Mesendoderm (in vitro differentiated cells): ENCODE data around the gene TCERG1L.
A peak's percentile ranks its signal among the peaks of the same experiment; 100 is the strongest.

Experiments
- DNase-seq: peaks from one replicate; pipeline ENCODE4 v3.0.0; 2013
- H2AK5ac ChIP-seq: 2 replicates; pipeline ENCODE4 v1.6.1; 2013; ENCODE audit warnings: low read length, inconsistent platforms
- H2BK120ac ChIP-seq: 2 replicates; pipeline ENCODE4 v1.6.1; 2013; ENCODE audit warnings: low read depth, mild to moderate bottlenecking, low read length, moderate library complexity, mixed read lengths
- H2BK15ac ChIP-seq: replicated peaks from 2 replicates; pipeline ENCODE4 v1.6.1; 2013; ENCODE audit warnings: low read depth, mild to moderate bottlenecking, moderate library complexity
- H2BK5ac ChIP-seq: 2 replicates; pipeline ENCODE4 v1.6.1; 2013; ENCODE audit warnings: low read length, inconsistent platforms
- H3K18ac ChIP-seq: 2 replicates; pipeline ENCODE4 v1.6.1; 2013; ENCODE audit warnings: mild to moderate bottlenecking, low read length, mixed read lengths
- H3K23ac ChIP-seq: one replicate; pipeline ENCODE4 v1.6.1; 2013; ENCODE audit warnings: low read length
- H3K27ac ChIP-seq: 2 replicates; pipeline ENCODE4 v1.5.1; 2013; ENCODE audit warnings: low read depth, mild to moderate bottlenecking, inconsistent platforms, low read length, moderate library complexity
- H3K27me3 ChIP-seq: 2 replicates; pipeline ENCODE4 v1.6.1; 2013; ENCODE audit warnings: low read length, control low read depth, mild to moderate bottlenecking, inconsistent platforms; ENCODE audit not compliant: insufficient read depth, poor library complexity
- H3K36me3 ChIP-seq: 2 replicates; pipeline ENCODE4 v1.6.1; 2013; ENCODE audit warnings: low read length, inconsistent platforms; ENCODE audit not compliant: control insufficient read depth, insufficient read depth
- H3K4ac ChIP-seq: one replicate; pipeline ENCODE4 v1.6.1; 2013; ENCODE audit warnings: low read depth, mild to moderate bottlenecking, low read length, moderate library complexity
- H3K4me1 ChIP-seq: 2 replicates; pipeline ENCODE4 v1.6.1; 2013; ENCODE audit warnings: low read depth, low read length, inconsistent platforms; ENCODE audit not compliant: control insufficient read depth
- H3K4me2 ChIP-seq: 2 replicates; pipeline ENCODE4 v1.6.1; 2013; ENCODE audit warnings: low read length
- H3K4me3 ChIP-seq: 2 replicates; pipeline ENCODE4 v1.5.1; 2013; ENCODE audit warnings: mild to moderate bottlenecking, low read length
- H3K56ac ChIP-seq: one replicate; pipeline ENCODE4 v1.6.1; 2013; ENCODE audit warnings: low read length
- H3K79me1 ChIP-seq: 2 replicates; pipeline ENCODE4 v1.6.1; 2013; ENCODE audit warnings: low read length, inconsistent platforms
- H3K79me2 ChIP-seq: 2 replicates; pipeline ENCODE4 v1.6.1; 2013; ENCODE audit warnings: mild to moderate bottlenecking, low read length; ENCODE audit not compliant: control insufficient read depth, insufficient read depth
- H3K9ac ChIP-seq: 2 replicates; pipeline ENCODE4 v1.6.1; 2013; ENCODE audit warnings: low read length, inconsistent platforms
- H4K5ac ChIP-seq: one replicate; pipeline ENCODE4 v1.6.1; 2013; ENCODE audit warnings: low read length
- H4K8ac ChIP-seq: one replicate; pipeline ENCODE4 v1.6.1; 2013; ENCODE audit warnings: low read depth, mild to moderate bottlenecking, control low read depth, low read length, moderate library complexity
- WGBS: extraction: QIAGEN DNeasy Blood & Tissue Kit; methylation state at CpG from one replicate; pipeline ENCODE4 v1.1.7; 2013; ENCODE audit warnings: low lambda C conversion rate, missing lambda C conversion rate; ENCODE audit not compliant: insufficient coverage; ENCODE audit errors: extremely low coverage; 5-methylcytosine and 5-hydroxymethylcytosine counted together

The TCERG1L gene

DNA sequence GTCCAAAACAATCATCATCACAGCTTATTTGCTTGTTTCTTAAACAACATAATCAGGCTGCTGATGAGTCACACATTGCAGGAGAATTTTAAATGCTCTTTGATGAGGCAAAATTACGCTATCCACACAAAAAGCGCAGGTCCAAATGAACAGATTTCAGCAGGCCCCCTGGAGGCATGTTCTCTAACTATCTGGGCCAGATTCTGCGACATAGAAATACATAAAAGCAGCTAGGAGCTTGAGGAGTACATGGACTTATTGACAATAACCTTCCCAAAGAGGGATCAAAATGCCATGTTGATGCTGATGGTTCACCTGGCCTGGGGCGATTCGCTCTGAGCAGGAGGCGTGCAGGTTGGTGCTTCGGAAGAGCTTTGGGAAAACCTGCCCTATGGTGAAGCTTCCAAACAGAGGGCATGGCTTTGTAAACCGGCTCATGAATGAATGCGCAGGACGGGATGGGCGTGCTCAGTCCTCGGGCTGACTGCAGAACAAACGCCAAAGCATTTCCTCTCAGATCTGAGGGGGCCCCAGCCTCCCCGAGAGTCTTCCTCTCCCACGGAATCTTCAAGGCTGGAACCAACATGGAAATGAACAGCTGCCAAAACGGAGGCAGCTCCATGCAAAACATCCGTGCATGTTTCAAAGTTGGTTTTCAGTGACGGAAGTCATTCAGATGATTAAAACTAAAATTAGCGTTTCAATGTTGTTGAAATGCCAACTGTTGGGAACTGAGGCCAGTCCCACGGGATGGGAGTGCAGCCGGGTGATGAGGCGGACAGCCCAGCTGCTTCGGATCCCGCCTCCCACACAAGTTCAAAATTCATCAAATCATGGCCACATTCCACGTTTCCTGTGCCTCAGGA is 179.6 kb downstream of the TCERG1L start:
- DNase-seq, result no peak
- H3K4me1 ChIP-seq, result no peaks in the 10 kb centered on the region
- H3K56ac ChIP-seq, result no peak overlapping the region
- H3K18ac ChIP-seq, result no peak overlapping the region
- no peak overlapping the region for H4K8ac ChIP-seq
- no peak overlapping the region for H3K9ac ChIP-seq
- no peak overlapping the region for H2BK120ac ChIP-seq
- H3K4me2 ChIP-seq, result no peak overlapping the region
- H3K4me3 ChIP-seq, result no peak overlapping the region
- no peak overlapping the region for H4K5ac ChIP-seq
- no peak overlapping the region for H3K4ac ChIP-seq
- H3K79me1 ChIP-seq, result no peaks in the 10 kb centered on the region
- no peaks in the 10 kb centered on the region for H3K27me3 ChIP-seq
- no peak overlapping the region for H3K23ac ChIP-seq
- no peak overlapping the region for H2BK15ac ChIP-seq
- H3K36me3 ChIP-seq, result no peaks in the 10 kb centered on the region
- no peak overlapping the region for H3K27ac ChIP-seq
- H3K79me2 ChIP-seq, result no peaks in the 10 kb centered on the region
- no peak overlapping the region for H2BK5ac ChIP-seq
- no CpG with 5 or more reads among the region's 25 CpGs for WGBS
- H2AK5ac ChIP-seq, result no peak overlapping the region

DNA sequence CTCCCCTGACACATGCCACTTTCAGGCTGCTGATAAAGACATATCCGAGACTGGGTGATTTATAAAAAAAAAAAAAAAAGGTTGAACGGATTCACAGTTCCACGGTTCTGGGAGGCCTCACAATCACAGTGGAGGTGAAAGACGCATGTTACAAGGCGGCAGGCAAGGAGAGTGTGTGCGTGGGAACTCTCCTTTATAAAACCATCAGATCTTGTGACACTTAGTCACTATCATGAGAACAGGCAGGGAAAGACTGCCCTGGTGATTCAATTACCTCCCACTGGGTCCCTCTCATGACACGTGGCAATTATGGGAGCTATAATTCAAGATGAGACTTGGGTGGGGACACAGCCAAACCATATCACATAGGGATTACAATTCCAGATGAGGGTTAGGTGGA is 181.5 kb downstream of the TCERG1L start:
- Histone ChIP-seq H3K36me3 (no peaks in the 10 kb centered on the region), H3K4me2 (no peak overlapping the region), H3K4ac (no peak overlapping the region), H3K79me2 (no peaks in the 10 kb centered on the region), H2BK5ac (no peak overlapping the region), H3K4me3 (no peak overlapping the region), H2AK5ac (no peak overlapping the region), H3K27me3 (no peaks in the 10 kb centered on the region), H3K23ac (no peak overlapping the region), H3K79me1 (no peaks in the 10 kb centered on the region), H3K27ac (no peak overlapping the region), H3K18ac (no peak overlapping the region), H2BK15ac (no peak overlapping the region), H4K5ac (no peak overlapping the region), H4K8ac (no peak overlapping the region), H2BK120ac (no peak overlapping the region), H3K4me1 (no peaks in the 10 kb centered on the region), H3K56ac (no peak overlapping the region), H3K9ac (no peak overlapping the region)
- no CpG with 5 or more reads among the region's 7 CpGs for WGBS
- DNase-seq, result no peak

DNA sequence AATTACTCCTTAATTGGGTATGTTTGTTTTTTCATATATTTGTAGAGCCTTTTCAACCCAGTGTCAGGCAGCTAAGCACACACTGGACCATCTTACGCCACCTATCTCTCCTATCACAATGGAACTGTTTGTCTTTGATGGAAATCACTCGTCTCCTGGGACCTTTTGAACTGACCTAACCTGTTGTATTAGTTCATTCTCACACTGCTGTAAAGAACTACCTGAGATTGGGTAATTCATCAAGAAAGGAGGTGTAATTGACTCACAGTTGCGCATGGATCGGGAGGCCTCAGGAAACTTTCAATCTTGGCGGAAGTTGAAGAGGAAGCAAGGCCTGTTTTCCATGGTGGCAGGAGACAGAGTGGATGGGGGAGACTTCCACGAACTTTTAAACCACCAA is 182.0 kb downstream of the TCERG1L start:
- WGBS, result no CpG with 5 or more reads among the region's 6 CpGs
- H3K9ac ChIP-seq, result no peak overlapping the region

DNA sequence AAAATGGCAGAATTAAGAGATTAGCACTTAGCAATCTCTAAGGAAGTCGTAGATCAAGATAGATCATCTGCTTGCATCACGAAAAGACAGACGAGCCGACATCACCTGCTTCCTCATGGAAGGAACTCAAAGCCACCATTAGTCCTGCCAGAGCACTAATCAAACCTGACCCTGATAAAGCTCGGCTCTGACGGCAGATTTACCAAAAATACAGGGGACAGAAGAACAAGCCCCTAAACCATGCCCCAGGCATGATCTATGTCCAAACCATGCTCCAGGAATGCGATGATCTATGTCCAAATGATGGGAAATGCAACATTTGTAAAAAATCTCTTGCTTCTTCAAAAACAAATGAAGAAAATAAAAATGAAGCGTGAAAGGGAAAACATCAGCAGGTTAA is 182.8 kb downstream of the TCERG1L start:
- H2AK5ac ChIP-seq, result no peak overlapping the region
- H3K9ac ChIP-seq, result no peak overlapping the region
- H2BK120ac ChIP-seq, result no peak overlapping the region
- H4K8ac ChIP-seq, result no peak overlapping the region
- H3K56ac ChIP-seq, result no peak overlapping the region
- no peak overlapping the region for H3K4me2 ChIP-seq
- WGBS, result no CpG with 5 or more reads among the region's 8 CpGs
- no peak for DNase-seq
- no peak overlapping the region for H3K23ac ChIP-seq
- H2BK5ac ChIP-seq, result no peak overlapping the region
- H3K27me3 ChIP-seq, result no peaks in the 10 kb centered on the region
- H3K79me2 ChIP-seq, result no peaks in the 10 kb centered on the region
- no peak overlapping the region for H2BK15ac ChIP-seq
- no peak overlapping the region for H3K4ac ChIP-seq
- no peaks in the 10 kb centered on the region for H3K36me3 ChIP-seq
- no peaks in the 10 kb centered on the region for H3K79me1 ChIP-seq
- H4K5ac ChIP-seq, result no peak overlapping the region
- H3K18ac ChIP-seq, result no peak overlapping the region
- H3K27ac ChIP-seq, result no peak overlapping the region
- no peak overlapping the region for H3K4me3 ChIP-seq
- H3K4me1 ChIP-seq, result no peaks in the 10 kb centered on the region

More for the DNA sequence above, 182.0 kb downstream of the TCERG1L start:
- DNase-seq, result peak; percentile 58
- Histone ChIP-seq H4K8ac (no peak overlapping the region), H2BK15ac (no peak overlapping the region), H3K27me3 (no peaks in the 10 kb centered on the region), H3K79me1 (no peaks in the 10 kb centered on the region), H3K4me3 (no peak overlapping the region), H3K27ac (no peak overlapping the region), H3K36me3 (no peaks in the 10 kb centered on the region), H3K23ac (no peak overlapping the region), H4K5ac (no peak overlapping the region), H3K4me2 (no peak overlapping the region), H2BK120ac (no peak overlapping the region), H2BK5ac (no peak overlapping the region), H3K4me1 (no peaks in the 10 kb centered on the region), H3K4ac (no peak overlapping the region), H2AK5ac (no peak overlapping the region), H3K79me2 (no peaks in the 10 kb centered on the region), H3K56ac (no peak overlapping the region), H3K18ac (no peak overlapping the region)

DNA sequence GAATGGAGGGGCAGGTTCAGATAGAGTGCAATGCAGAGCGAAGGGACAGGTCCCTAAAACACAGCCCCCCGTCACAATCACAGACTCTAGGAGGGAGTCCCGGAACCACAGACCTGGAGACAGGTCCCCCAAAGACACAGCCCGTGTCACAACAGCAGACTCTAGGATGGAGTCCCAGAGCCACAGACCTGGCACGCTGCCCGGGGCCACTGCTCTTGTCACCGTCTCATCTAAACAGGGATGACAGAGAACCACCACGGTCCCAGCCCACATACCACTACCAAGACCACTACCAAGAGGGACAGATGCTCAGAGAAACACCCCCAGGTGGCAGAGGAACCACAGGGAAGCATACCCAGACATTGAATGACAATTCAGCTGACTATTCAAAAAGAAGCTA is 183.9 kb downstream of the TCERG1L start:
- no peak overlapping the region for H3K18ac ChIP-seq
- H3K27me3 ChIP-seq, result no peaks in the 10 kb centered on the region
- H3K27ac ChIP-seq, result no peak overlapping the region
- no peak overlapping the region for H2BK15ac ChIP-seq
- no peak overlapping the region for H3K4me3 ChIP-seq
- no peak overlapping the region for H2BK5ac ChIP-seq
- WGBS, result no CpG with 5 or more reads among the region's 8 CpGs
- H2AK5ac ChIP-seq, result no peak overlapping the region
- H2BK120ac ChIP-seq, result no peak overlapping the region
- H3K9ac ChIP-seq, result no peak overlapping the region
- H3K79me2 ChIP-seq, result no peaks in the 10 kb centered on the region
- no peak overlapping the region for H3K4me2 ChIP-seq
- DNase-seq, result no peak
- no peak overlapping the region for H4K5ac ChIP-seq
- H3K4ac ChIP-seq, result no peak overlapping the region
- H3K79me1 ChIP-seq, result no peaks in the 10 kb centered on the region
- no peaks in the 10 kb centered on the region for H3K36me3 ChIP-seq
- H4K8ac ChIP-seq, result no peak overlapping the region
- no peak overlapping the region for H3K23ac ChIP-seq
- H3K56ac ChIP-seq, result no peak overlapping the region
- H3K4me1 ChIP-seq, result no peaks in the 10 kb centered on the region

DNA sequence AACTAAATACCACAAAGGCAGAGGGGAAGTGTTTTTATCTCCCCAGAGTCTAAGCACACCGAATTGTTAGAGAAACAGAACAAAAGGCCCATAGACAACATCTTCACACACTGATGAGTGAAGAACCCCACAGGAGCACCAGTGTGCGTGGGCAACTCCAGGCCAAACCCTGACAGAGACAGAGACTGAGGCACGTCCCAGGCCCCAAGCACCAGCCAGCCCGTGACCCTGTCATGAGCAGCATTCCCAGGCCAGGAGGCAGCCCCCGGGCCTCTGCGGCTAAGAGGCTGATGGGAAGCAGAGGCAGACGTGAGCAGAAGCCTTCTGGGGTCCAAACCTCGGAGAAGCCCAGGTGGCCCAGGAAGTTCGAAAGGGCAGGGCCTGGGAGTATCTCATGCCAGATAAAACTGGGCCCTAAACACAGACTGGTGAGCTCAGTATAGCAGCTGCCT is 184.4 kb downstream of the TCERG1L start:
- DNase-seq, result no peak
- H3K27ac ChIP-seq, result peak overlapping the region; percentile 15
- no peaks in the 10 kb centered on the region for H3K79me2 ChIP-seq

More for the DNA sequence above, 184.4 kb downstream of the TCERG1L start:
- H2AK5ac ChIP-seq, result no peak overlapping the region
- no peak overlapping the region for H2BK5ac ChIP-seq
- H3K4me1 ChIP-seq, result no peaks in the 10 kb centered on the region
- no peaks in the 10 kb centered on the region for H3K27me3 ChIP-seq
- no peaks in the 10 kb centered on the region for H3K36me3 ChIP-seq
- no peak overlapping the region for H3K4ac ChIP-seq
- no peak overlapping the region for H2BK15ac ChIP-seq
- H3K9ac ChIP-seq, result no peak overlapping the region
- no peak overlapping the region for H3K23ac ChIP-seq
- H3K18ac ChIP-seq, result peak overlapping the region; percentile 7
- no peaks in the 10 kb centered on the region for H3K79me1 ChIP-seq
- H3K56ac ChIP-seq, result no peak overlapping the region
- no peak overlapping the region for H3K4me3 ChIP-seq
- WGBS, result no CpG with 5 or more reads among the region's 9 CpGs
- no peak overlapping the region for H4K8ac ChIP-seq
- no peak overlapping the region for H4K5ac ChIP-seq
- H3K4me2 ChIP-seq, result no peak overlapping the region
- no peak overlapping the region for H2BK120ac ChIP-seq
